Loucy (cell line): ENCODE measurements around the gene RCOR2.

Experiments used
- EZH2phosphoT487 ChIP-seq: fragments of 200-600 bp; IDR thresholded peaks from 2 replicates; pipeline ENCODE4 v1.6.1; 2018; ENCODE audit warnings: antibody characterized with exemption, mild to moderate bottlenecking, moderate library complexity, borderline replicate concordance
- TF ChIP-seq, protein P1 (sequence below): fragments of 200-600 bp; sonication (generic); conservative IDR thresholded peaks from 2 replicates; pipeline ENCODE4 v1.5.1; 2014; ENCODE audit warnings: mild to moderate bottlenecking, antibody characterized with exemption, low read length

DNA sequence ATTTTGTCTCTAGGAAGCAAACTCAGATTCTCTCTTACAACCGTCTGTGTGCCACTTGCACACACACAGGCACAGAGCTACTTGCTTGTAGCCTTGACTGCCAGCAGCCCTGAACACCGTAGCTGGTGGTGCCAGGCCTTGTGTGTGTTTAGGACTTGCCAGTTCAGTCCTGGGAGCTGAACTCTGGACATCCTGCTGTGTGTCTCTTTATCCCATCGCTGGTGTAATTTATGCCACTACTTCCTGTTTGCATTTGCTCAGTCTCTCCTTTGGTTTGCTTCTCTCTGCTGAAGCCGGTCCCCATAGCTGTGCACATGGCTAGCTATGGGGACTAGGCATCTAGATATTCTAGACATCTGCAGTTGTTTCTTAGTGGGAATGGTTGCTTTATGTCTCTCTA, 54.0 kb downstream of the RCOR2 start:
- TF ChIP-seq, protein P1, sequence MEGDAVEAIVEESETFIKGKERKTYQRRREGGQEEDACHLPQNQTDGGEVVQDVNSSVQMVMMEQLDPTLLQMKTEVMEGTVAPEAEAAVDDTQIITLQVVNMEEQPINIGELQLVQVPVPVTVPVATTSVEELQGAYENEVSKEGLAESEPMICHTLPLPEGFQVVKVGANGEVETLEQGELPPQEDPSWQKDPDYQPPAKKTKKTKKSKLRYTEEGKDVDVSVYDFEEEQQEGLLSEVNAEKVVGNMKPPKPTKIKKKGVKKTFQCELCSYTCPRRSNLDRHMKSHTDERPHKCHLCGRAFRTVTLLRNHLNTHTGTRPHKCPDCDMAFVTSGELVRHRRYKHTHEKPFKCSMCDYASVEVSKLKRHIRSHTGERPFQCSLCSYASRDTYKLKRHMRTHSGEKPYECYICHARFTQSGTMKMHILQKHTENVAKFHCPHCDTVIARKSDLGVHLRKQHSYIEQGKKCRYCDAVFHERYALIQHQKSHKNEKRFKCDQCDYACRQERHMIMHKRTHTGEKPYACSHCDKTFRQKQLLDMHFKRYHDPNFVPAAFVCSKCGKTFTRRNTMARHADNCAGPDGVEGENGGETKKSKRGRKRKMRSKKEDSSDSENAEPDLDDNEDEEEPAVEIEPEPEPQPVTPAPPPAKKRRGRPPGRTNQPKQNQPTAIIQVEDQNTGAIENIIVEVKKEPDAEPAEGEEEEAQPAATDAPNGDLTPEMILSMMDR: no peak
- TF ChIP-seq EZH2phosphoT487: no peak
